Keratinocyte (primary cell): ENCODE data around the gene ANKRD16.

ENCODE experiments used
- EZH2 ChIP-seq: IDR thresholded peaks from one replicate; pipeline ENCODE4 v1.6.1; 2012; ENCODE audit warnings: inconsistent platforms, mild to moderate bottlenecking, low read length, moderate library complexity
- TF ChIP-seq, protein P1 (sequence below), 3 experiments: IDR thresholded peaks in 1 of 3; conservative IDR thresholded peaks in 1 of 3; optimal IDR thresholded peaks in 1 of 3; 2 replicates in 2 of 3; 3 replicates in 1 of 3; pipeline versions ENCODE3 to v1.5.1; 2011; ENCODE audit warnings: low read length in 3 of 3, mild to moderate bottlenecking in 3 of 3, moderate library complexity in 2 of 3, control low read depth in 1 of 3, inconsistent platforms in 1 of 3; ENCODE audit not compliant: insufficient read depth in 2 of 3; ENCODE audit errors: extremely low read depth in 1 of 3

DNA sequence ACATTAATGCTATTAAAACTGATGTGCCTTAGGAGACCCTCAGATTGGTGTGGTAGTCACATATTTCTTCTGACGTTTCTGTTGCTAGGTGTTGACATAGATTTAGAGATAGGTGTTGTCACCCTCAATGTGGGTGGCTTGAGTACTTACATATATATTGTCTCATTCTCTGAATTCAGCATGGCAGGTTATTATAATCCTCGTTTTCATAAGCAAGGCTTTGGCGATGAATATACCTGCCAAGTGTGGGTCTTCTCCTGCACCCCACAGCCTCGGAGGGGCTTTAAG lies 7.3 kb upstream of the ANKRD16 start:
- TF ChIP-seq, protein P1, sequence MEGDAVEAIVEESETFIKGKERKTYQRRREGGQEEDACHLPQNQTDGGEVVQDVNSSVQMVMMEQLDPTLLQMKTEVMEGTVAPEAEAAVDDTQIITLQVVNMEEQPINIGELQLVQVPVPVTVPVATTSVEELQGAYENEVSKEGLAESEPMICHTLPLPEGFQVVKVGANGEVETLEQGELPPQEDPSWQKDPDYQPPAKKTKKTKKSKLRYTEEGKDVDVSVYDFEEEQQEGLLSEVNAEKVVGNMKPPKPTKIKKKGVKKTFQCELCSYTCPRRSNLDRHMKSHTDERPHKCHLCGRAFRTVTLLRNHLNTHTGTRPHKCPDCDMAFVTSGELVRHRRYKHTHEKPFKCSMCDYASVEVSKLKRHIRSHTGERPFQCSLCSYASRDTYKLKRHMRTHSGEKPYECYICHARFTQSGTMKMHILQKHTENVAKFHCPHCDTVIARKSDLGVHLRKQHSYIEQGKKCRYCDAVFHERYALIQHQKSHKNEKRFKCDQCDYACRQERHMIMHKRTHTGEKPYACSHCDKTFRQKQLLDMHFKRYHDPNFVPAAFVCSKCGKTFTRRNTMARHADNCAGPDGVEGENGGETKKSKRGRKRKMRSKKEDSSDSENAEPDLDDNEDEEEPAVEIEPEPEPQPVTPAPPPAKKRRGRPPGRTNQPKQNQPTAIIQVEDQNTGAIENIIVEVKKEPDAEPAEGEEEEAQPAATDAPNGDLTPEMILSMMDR (optimal IDR thresholded peaks at IDR 0.05 in 1 of 3, IDR thresholded peaks at IDR 0.05 in 1 of 3, conservative IDR thresholded peaks at IDR 0.05 in 1 of 3; ENCODE audit: extremely low read depth in 1 of 3, insufficient read depth in 2 of 3, low read length in 3 of 3) = no peak
- TF ChIP-seq EZH2 = no peak
